B cell (primary cell): ENCODE measurements around the gene PGAP6. TPM values are rescaled to one million over a fixed set of nuclear protein-coding genes. Genes with fewer than 3 reads are reported as not detected.

Source experiments
- ATAC-seq: fragments of 200-7000 bp; cut with Tn5 transposase; one replicate; pipeline ENCODE4 v1.10.0; 2021; ENCODE audit warnings: low read depth, mild to moderate bottlenecking, moderate number of reproducible peaks, moderate library complexity
- CTCF ChIA-PET: fragments of 350-600 bp; sonication (Branson Sonifier 250); formaldehyde crosslinking; loops from one replicate; lab custom pipeline; 2021; ENCODE audit warnings: antibody characterized with exemption, inconsistent platforms; lab: Charles Lee
- POLR2A ChIA-PET: fragments of 350-600 bp; sonication (Branson Sonifier 250); formaldehyde crosslinking; loops from one replicate; lab custom pipeline; 2021; ENCODE audit warnings: antibody characterized with exemption; lab: Charles Lee
- DNase-seq: peaks from one replicate; pipeline ENCODE4 v3.0.0; 2013
- H2AFZ ChIP-seq: 2 replicates; pipeline ENCODE4 v1.6.1; 2012; ENCODE audit warnings: mild to moderate bottlenecking, low read depth, low read length; ENCODE audit not compliant: insufficient read depth, poor library complexity, severe bottlenecking
- H3K27ac ChIP-seq, 2 donors: 1 replicate in 1 of 2; 2 replicates in 1 of 2; pipeline ENCODE4 v1.5.1; 2012 to 2013; ENCODE audit warnings: low read length in 2 of 2, mild to moderate bottlenecking in 2 of 2, moderate library complexity in 1 of 2
- H3K27me3 ChIP-seq, 4 experiments: fragments of 200-600 bp in 1 of 4; sonication (generic) in 1 of 4; replicated peaks in 1 of 4; 1 replicate in 2 of 4; 2 replicates in 2 of 4; pipeline versions ENCODE4 v1.6.1 to v1.7.0; 2013 to 2016; ENCODE audit warnings: low read length in 3 of 4, mild to moderate bottlenecking in 2 of 4, mixed read lengths in 1 of 4, moderate library complexity in 1 of 4; ENCODE audit not compliant: insufficient read depth in 4 of 4, control insufficient read depth in 3 of 4; ENCODE audit errors: control extremely low read depth in 1 of 4
- H3K36me3 ChIP-seq, 2 experiments: replicated peaks in 1 of 2; 1 replicate in 1 of 2; 2 replicates in 1 of 2; pipeline versions ENCODE4 v1.6.1 to v1.7.1; 2013; ENCODE audit warnings: low read length in 1 of 2; ENCODE audit not compliant: insufficient read depth in 2 of 2, control insufficient read depth in 1 of 2; ENCODE audit errors: control extremely low read depth in 1 of 2, extremely low read depth in 1 of 2
- H3K4me1 ChIP-seq, 2 donors: fragments of 200-600 bp in 1 of 2; sonication (generic) in 1 of 2; 1 replicate in 1 of 2; 2 replicates in 1 of 2; pipeline versions ENCODE4 v1.5.1 to v1.6.1; 2013 to 2017; ENCODE audit warnings: low read length in 2 of 2; ENCODE audit not compliant: control insufficient read depth in 2 of 2, insufficient read depth in 2 of 2
- H3K4me2 ChIP-seq: replicated peaks from 2 replicates; pipeline ENCODE3; 2012; ENCODE audit warnings: mild to moderate bottlenecking, low read depth, low read length; ENCODE audit not compliant: poor library complexity, severe bottlenecking
- H3K4me3 ChIP-seq, 5 experiments: fragments of 200-600 bp in 1 of 5; sonication (generic) in 1 of 5; 1 replicate in 3 of 5; 2 replicates in 2 of 5; pipeline versions ENCODE4 v1.5.1 to v1.7.0; 2011 to 2016; ENCODE audit warnings: low read length in 4 of 5, mild to moderate bottlenecking in 4 of 5, low read depth in 2 of 5, control low read depth in 1 of 5, moderate library complexity in 1 of 5; ENCODE audit not compliant: insufficient read depth in 1 of 5; ENCODE audit errors: control extremely low read depth in 1 of 5, extremely low read depth in 1 of 5
- H3K79me2 ChIP-seq: fragments of 200-600 bp; sonication (generic); one replicate; pipeline ENCODE4 v1.6.0; 2016; ENCODE audit warnings: low read length; ENCODE audit not compliant: control insufficient read depth, insufficient read depth
- H3K9ac ChIP-seq: fragments of 200-600 bp; sonication (generic); 2 replicates; pipeline ENCODE4 v1.6.1; 2017; ENCODE audit warnings: mild to moderate bottlenecking, low read length, moderate library complexity
- H3K9me3 ChIP-seq, 3 donors: one replicate each; pipeline versions ENCODE4 v1.6.1 to v1.7.1; 2013; ENCODE audit warnings: low read length in 2 of 3; ENCODE audit not compliant: control insufficient read depth in 2 of 3, insufficient read depth in 1 of 3; ENCODE audit errors: control extremely low read depth in 1 of 3
- H4K20me1 ChIP-seq: 2 replicates; pipeline ENCODE4 v1.6.0; 2012; ENCODE audit warnings: mild to moderate bottlenecking, low read length; ENCODE audit not compliant: insufficient read depth, control insufficient read depth, poor library complexity, severe bottlenecking
- H3K27ac Mint-ChIP-seq: one replicate; pipeline ENCODE4 v1.8.0; 2021; ENCODE audit warnings: mixed read lengths
- H3K27me3 Mint-ChIP-seq: one replicate; pipeline ENCODE4 v1.8.0; 2021; ENCODE audit warnings: mixed read lengths
- H3K4me1 Mint-ChIP-seq: one replicate; pipeline ENCODE4 v1.8.0; 2021; ENCODE audit warnings: mixed read lengths
- H3K4me3 Mint-ChIP-seq: one replicate; pipeline ENCODE4 v1.8.0; 2021; ENCODE audit warnings: mixed read lengths
- H3K9me3 Mint-ChIP-seq: one replicate; pipeline ENCODE4 v1.8.0; 2022; ENCODE audit warnings: mixed read lengths; ENCODE audit not compliant: insufficient read depth
- EZH2 ChIP-seq: IDR thresholded peaks from 2 replicates; pipeline ENCODE4 v1.6.1; 2012; ENCODE audit warnings: borderline replicate concordance, low read depth, mild to moderate bottlenecking, moderate library complexity, low read length; ENCODE audit not compliant: insufficient read depth, poor library complexity, severe bottlenecking
- WGBS: methylation state at CpG from one replicate; pipeline ENCODE4 v1.1.5; 2013; ENCODE audit warnings: missing lambda C conversion rate; ENCODE audit not compliant: insufficient coverage; 5-methylcytosine and 5-hydroxymethylcytosine counted together
- intact Hi-C: fragments of 100-400 bp; cut with micrococcal nuclease; formaldehyde crosslinking; loops from one replicate; pipeline ENCODE4 v1.10.0; 2022
- polyA plus RNA-seq: library from polyadenylated mRNA; depleted of rRNA; stranded (reverse); fragments of >200 nt; gene quantifications from 2 replicates; pipeline ENCODE4 v1.2.3, GENCODE V29; 2012
- total RNA-seq, 2 donors: library from RNA; stranded (reverse); fragments of 120-200 nt in 1 of 2; gene quantifications; 1 replicate in 1 of 2; 2 replicates in 1 of 2; pipeline versions ENCODE4 v1.2.3 to v1.2.4, GENCODE V29; 2013 to 2022
- TF ChIP-seq, protein P1 (sequence below): fragments of 200-600 bp; IDR thresholded peaks from one replicate; pipeline ENCODE4 v1.8.0; 2022; ENCODE audit warnings: antibody characterized with exemption, mild to moderate bottlenecking

PGAP6 gene
- total and polyA plus RNA-seq, 2 donors (not counting 1 experiment from before 2014, with no cell fraction given): 47.4 to 158 TPM

DNA sequence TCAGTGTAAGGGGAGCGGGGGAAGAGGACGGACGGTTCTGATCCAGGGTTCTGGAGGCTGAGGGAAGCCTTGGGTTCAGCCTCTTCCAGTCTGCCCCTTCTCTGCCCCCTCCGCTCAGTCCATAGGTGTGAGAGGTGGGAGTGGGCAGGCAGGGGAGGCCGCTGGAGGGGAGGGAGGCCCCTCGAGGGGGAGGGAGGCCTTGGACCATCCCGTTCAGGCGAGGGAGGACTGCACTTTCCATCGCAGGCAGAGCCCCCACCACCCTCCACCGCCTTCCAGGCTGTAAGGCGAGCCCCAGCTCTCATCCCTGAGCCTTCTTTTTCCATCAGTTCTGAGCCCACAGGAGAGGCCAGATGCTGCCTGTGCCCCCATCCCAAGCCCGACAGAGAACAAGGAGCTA, 25.0 kb downstream of the PGAP6 start:
- DNase-seq (no peak), ATAC-seq (no peak)
- intact Hi-C loops: no loop called here
- no peak overlapping the region for H3K4me3 Mint-ChIP-seq
- no peaks in the 10 kb centered on the region for H3K79me2 ChIP-seq
- TF ChIP-seq, protein P1, sequence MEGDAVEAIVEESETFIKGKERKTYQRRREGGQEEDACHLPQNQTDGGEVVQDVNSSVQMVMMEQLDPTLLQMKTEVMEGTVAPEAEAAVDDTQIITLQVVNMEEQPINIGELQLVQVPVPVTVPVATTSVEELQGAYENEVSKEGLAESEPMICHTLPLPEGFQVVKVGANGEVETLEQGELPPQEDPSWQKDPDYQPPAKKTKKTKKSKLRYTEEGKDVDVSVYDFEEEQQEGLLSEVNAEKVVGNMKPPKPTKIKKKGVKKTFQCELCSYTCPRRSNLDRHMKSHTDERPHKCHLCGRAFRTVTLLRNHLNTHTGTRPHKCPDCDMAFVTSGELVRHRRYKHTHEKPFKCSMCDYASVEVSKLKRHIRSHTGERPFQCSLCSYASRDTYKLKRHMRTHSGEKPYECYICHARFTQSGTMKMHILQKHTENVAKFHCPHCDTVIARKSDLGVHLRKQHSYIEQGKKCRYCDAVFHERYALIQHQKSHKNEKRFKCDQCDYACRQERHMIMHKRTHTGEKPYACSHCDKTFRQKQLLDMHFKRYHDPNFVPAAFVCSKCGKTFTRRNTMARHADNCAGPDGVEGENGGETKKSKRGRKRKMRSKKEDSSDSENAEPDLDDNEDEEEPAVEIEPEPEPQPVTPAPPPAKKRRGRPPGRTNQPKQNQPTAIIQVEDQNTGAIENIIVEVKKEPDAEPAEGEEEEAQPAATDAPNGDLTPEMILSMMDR: no peak
- TF ChIP-seq EZH2: no peak
- no peak overlapping the region for H2AFZ ChIP-seq
- H3K27me3 Mint-ChIP-seq: no peaks in the 10 kb centered on the region
- no peak overlapping the region for H3K4me2 ChIP-seq
- H3K4me1 Mint-ChIP-seq: peaks cover 6% of the 10 kb centered on the region
- H3K36me3 ChIP-seq: no peaks in the 10 kb centered on the region
- ChIA-PET CTCF (no interaction called here), POLR2A (no interaction called here)
- H3K9ac ChIP-seq: no peak overlapping the region
- no peak overlapping the region for H3K27ac ChIP-seq
- peaks cover 8% of the 10 kb centered on the region for H4K20me1 ChIP-seq
- H3K4me3 ChIP-seq: no peak overlapping the region
- no peaks in the 10 kb centered on the region for H3K27me3 ChIP-seq
- no peak overlapping the region for H3K27ac Mint-ChIP-seq
- WGBS: 96% methylated on average over 8 of the region's 12 CpGs
- peaks cover 5 to 8% of the 10 kb centered on the region in 2 donors for H3K4me1 ChIP-seq
- no peaks in the 10 kb centered on the region for H3K9me3 Mint-ChIP-seq
- peaks cover 0 to 4% (median 0%) of the 10 kb centered on the region in 3 donors for H3K9me3 ChIP-seq

DNA sequence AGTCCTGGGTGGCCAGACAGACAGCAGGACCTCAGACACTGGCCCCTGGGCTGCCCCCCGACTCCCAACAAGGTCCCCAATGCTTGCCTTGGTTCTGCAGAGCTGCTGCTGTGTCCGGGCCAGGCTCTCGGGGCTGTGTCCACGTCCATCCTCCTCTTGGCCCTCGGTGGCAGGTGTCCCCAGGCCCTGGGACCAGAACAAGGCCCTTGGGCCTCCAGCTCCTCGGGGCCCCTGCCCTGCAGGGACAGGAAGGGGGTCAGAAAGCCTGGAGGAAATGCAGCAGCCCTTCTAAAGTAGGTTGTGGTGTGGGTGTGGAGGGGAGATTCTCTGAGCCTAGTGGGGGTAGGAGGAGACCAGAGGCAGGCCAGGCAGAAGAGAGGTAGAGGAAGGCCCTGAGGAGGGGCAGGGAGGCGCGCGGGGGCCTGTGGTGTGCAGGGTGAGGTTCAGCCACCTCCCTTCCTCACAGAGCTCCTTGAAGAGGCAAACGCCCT, 26.8 kb downstream of the PGAP6 start:
- Histone ChIP-seq H3K36me3 (no peaks in the 10 kb centered on the region), H3K4me2 (no peak overlapping the region), H2AFZ (no peak overlapping the region), H3K79me2 (peaks cover 13% of the 10 kb centered on the region), H3K9ac (no peak overlapping the region), H3K9me3 (peaks cover 0 to 4% (median 0%) of the 10 kb centered on the region in 3 donors), H3K4me3 (no peak overlapping the region), H3K27ac (no peak overlapping the region), H4K20me1 (peaks cover 25% of the 10 kb centered on the region), H3K4me1 (peaks cover 9 to 16% of the 10 kb centered on the region in 2 donors), H3K27me3 (no peaks in the 10 kb centered on the region)
- no peak for TF ChIP-seq EZH2
- TF ChIP-seq, protein P1: no peak
- CTCF ChIA-PET: interaction anchor here (1.1 kb wide), 1 partner anchor 289 kb away, joined by 4 read pairs; no protein-coding TSS in a partner anchor
- Mint-ChIP-seq H3K27ac (no peak overlapping the region), H3K9me3 (no peaks in the 10 kb centered on the region), H3K4me1 (peaks cover 14% of the 10 kb centered on the region), H3K4me3 (no peak overlapping the region), H3K27me3 (no peaks in the 10 kb centered on the region)
- DNase-seq (no peak), ATAC-seq (no peak)
- POLR2A ChIA-PET: no interaction called here
- intact Hi-C loops: no loop called here
- WGBS: 78% methylated on average over 6 of the region's 10 CpGs
